Duodenal mucosa (tissue), 2 donors: ENCODE measurements around the gene C22orf31.

Source experiments
- H3K27ac ChIP-seq: one replicate; pipeline ENCODE4 v1.7.0; 2013; ENCODE audit warnings: low read depth, low read length
- H3K27me3 ChIP-seq, 2 donors: one replicate each; pipeline ENCODE4 v1.7.0; 2013; ENCODE audit warnings: low read length in 2 of 2, control low read depth in 1 of 2; ENCODE audit not compliant: insufficient read depth in 2 of 2, control insufficient read depth in 1 of 2
- H3K36me3 ChIP-seq, 2 donors: one replicate each; pipeline ENCODE4 v1.7.0; 2013; ENCODE audit warnings: low read length in 2 of 2, control low read depth in 1 of 2; ENCODE audit not compliant: insufficient read depth in 2 of 2, control insufficient read depth in 1 of 2
- H3K4me1 ChIP-seq, 2 donors: one replicate each; pipeline ENCODE4 v1.7.0; 2013; ENCODE audit warnings: low read length in 2 of 2, control low read depth in 1 of 2; ENCODE audit not compliant: insufficient read depth in 2 of 2, control insufficient read depth in 1 of 2
- H3K4me3 ChIP-seq, 2 donors: one replicate each; pipeline ENCODE4 v1.7.0; 2013; ENCODE audit warnings: low read length in 2 of 2, low read depth in 1 of 2
- H3K9ac ChIP-seq, 2 donors: one replicate each; pipeline ENCODE4 v1.7.0; 2013; ENCODE audit warnings: low read length in 2 of 2, low read depth in 1 of 2
- H3K9me3 ChIP-seq, 2 donors: one replicate each; pipeline ENCODE4 v1.7.0; 2013; ENCODE audit warnings: low read length in 2 of 2, control low read depth in 1 of 2; ENCODE audit not compliant: control insufficient read depth in 1 of 2

C22orf31 gene

DNA sequence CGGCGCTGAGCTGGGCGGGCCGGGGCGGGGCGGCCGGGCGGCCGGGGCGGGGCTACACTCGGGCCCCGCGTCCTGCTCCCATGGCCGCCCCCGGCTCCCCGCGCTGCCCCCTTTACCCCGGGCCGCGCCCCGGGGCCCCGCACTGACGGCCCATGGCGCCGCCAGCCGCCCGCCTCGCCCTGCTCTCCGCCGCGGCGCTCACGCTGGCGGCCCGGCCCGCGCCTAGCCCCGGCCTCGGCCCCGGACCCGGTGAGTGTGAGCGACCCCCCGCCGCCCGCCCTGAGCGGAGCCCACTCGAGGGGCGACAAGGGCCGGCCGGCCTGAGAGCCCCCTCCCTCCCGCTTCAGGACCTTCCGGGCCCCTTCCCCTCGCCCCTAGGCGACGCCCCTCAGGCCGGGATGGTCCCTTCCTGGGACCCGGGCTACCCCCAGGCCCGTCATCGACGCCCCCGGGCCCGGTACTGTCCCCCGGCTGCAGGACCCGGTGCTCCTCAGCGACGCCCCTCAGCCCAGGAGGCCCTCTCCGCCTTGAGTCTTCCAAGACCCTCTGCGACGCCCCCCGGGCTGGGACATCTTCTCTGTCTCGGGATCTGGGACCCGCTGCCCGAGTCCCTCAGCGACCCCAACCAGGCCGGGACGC lies 11.5 kb upstream of the C22orf31 start, which contains the start of gene KREMEN1:
TSS of gene KREMEN1 (plus strand) at position 57 of the 639 bp plus-strand sequence. CDS start at position 153, 96 bp downstream.
- Histone ChIP-seq H3K27me3 (no peaks in the 10 kb centered on the region), H3K4me1 (peaks cover 15 to 46% of the 10 kb centered on the region in 2 donors), H3K9me3 (no peaks in the 10 kb centered on the region), H3K4me3 (peak within 1 kb of the TSS; percentile 79 to 80), H3K9ac (peak within 1 kb of the TSS; percentile 61 to 70), H3K36me3 (no peaks in the 10 kb centered on the region), H3K27ac (peak within 1 kb of the TSS; percentile 50)

GRCh38 chr22:29072193-29072978 lies 10.8 kb upstream of the C22orf31 start:
- no peaks in the 10 kb centered on the region for H3K9me3 ChIP-seq
- H3K36me3 ChIP-seq = no peaks in the 10 kb centered on the region
- no peak overlapping the region for H3K9ac ChIP-seq
- H3K27me3 ChIP-seq = no peaks in the 10 kb centered on the region
- peaks cover 15 to 39% of the 10 kb centered on the region in 2 donors for H3K4me1 ChIP-seq
- H3K27ac ChIP-seq = no peak overlapping the region
- H3K4me3 ChIP-seq = peak overlapping the region; percentile 68 to 80

DNA sequence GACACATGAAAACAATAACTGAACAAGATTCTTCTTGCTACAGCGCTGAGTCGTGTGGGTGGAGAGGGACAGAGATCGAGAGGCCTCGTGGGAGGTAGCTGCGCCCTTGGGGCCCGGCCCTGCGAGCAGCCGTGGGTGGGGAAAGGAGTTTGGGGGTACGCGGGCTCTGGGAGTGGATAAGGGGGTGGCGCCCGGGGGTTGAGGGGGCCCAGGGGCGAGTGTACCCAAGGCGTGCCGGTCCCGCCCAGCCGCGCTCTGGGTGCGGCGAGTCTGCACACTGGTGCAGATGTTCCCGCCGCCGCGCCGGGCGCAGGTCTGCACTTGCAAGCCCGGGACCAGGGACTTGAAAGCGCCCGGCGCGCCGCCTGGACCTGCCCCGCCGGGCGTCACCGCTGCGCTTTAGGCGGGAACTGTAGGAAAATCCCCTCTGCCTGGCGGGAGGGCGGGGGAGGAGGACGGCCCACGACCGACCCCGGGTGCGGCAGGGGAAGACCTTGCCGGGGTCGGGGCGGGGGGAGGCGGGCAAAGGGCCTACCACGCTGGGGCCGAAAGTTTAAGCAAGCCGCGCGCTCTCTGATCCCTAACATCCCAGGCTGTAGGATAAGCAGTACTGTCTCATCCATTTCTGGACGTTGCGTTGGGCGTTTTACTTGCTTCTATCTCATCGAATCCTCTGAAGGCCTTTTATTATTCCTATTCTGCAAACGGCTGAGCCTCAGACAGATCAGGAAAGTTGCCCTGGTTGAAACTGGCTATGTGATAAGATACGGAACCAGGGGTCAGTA lies 9.8 kb upstream of the C22orf31 start:
- Histone ChIP-seq H3K9me3 (no peaks in the 10 kb centered on the region), H3K4me1 (peaks cover 15 to 35% of the 10 kb centered on the region in 2 donors), H3K36me3 (no peaks in the 10 kb centered on the region), H3K27ac (no peak overlapping the region), H3K27me3 (no peaks in the 10 kb centered on the region), H3K9ac (peak overlapping the region in 1 of 2 donors; percentile 39), H3K4me3 (peak overlapping the region; percentile 68 to 80)

- no peaks in the 10 kb centered on the region for H3K27me3 ChIP-seq
These were observed 8.9 kb upstream of the C22orf31 start for GRCh38 chr22:29070490-29070889.

GRCh38 chr22:29069463-29069862 lies 7.8 kb upstream of the C22orf31 start:
- H3K27me3 ChIP-seq = no peaks in the 10 kb centered on the region
- H3K4me3 ChIP-seq = no peak overlapping the region
- H3K36me3 ChIP-seq = no peaks in the 10 kb centered on the region
- no peak overlapping the region for H3K27ac ChIP-seq
- H3K9me3 ChIP-seq = no peaks in the 10 kb centered on the region
- H3K4me1 ChIP-seq = peaks cover 15 to 29% of the 10 kb centered on the region in 2 donors
- H3K9ac ChIP-seq = no peak overlapping the region

More at GRCh38 chr22:29070490-29070889, 8.9 kb upstream of the C22orf31 start:
- no peak overlapping the region for H3K27ac ChIP-seq
- H3K9ac ChIP-seq = no peak overlapping the region
- H3K4me1 ChIP-seq = peaks cover 15 to 35% of the 10 kb centered on the region in 2 donors
- H3K9me3 ChIP-seq = no peaks in the 10 kb centered on the region
- H3K36me3 ChIP-seq = no peaks in the 10 kb centered on the region
- no peak overlapping the region for H3K4me3 ChIP-seq

DNA sequence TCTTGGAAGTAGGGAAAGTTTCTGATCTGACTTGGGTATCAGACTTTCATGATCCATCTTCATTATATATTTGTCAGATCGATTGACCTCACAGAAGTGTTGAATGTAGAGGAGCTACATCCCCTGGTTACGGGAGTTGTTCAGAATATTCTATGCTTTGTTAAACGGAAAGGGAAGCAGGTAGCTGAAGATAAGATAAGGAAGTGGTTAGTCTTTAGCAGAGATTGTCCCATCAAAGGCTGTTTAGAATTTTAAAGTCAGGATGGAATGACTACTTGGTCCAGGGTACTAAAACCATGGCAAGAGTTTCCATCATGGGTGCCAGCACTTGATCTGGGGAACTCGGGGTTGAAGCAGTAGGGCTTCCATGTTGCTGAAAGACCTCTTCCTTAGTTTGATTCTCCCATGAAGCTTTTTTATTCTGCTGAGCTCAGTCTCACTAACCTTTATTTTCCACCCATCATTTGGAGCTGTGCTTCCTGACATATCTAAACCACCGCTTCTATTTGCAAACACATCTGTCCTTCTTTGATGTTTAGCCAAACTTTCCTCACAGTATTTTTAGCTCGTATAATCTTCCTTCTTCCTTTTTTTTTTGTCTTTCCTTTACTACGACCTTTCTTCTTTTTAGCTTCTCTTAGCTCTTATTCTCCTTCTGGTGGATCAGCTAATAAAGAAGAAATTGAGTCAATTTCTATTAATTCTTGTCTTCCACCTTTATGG lies 4.0 kb upstream of the C22orf31 start:
- Histone ChIP-seq H3K27me3 (peaks cover 0 to 3% of the 10 kb centered on the region in 2 donors), H3K36me3 (no peaks in the 10 kb centered on the region), H3K9me3 (no peaks in the 10 kb centered on the region), H3K27ac (no peak overlapping the region), H3K4me3 (no peak overlapping the region), H3K9ac (no peak overlapping the region), H3K4me1 (peaks cover 0 to 4% of the 10 kb centered on the region in 2 donors)

- H3K27me3 ChIP-seq = peaks cover 0 to 3% of the 10 kb centered on the region in 2 donors
- no peaks in the 10 kb centered on the region for H3K4me1 ChIP-seq
- H3K4me3 ChIP-seq = no peak overlapping the region
- H3K36me3 ChIP-seq = no peaks in the 10 kb centered on the region
- no peak overlapping the region for H3K27ac ChIP-seq
- H3K9me3 ChIP-seq = no peaks in the 10 kb centered on the region
- H3K9ac ChIP-seq = no peak overlapping the region
These were observed 723 bp upstream of the C22orf31 start for GRCh38 chr22:29062286-29062821.

DNA sequence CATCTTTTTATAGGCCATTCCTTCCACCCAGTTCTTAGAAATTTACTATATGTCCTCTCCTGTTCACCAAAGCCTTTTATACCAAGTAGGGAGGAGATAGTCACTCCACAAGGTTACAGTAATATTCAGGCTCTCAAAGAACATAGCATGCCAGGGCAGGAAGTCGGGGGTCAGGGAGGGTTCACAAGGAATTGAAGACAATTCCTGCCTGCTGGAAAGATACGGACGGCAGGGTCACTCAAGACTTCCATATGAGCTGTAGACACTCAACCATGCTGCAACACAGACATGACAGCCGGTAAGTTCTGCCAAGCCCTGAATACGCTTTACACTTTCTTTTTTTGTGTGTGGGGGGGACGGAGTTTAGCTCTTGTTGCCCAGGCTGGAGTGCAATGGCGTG lies 700 bp downstream of the C22orf31 start:
- no peaks in the 10 kb centered on the region for H3K36me3 ChIP-seq
- peaks cover 0 to 3% of the 10 kb centered on the region in 2 donors for H3K27me3 ChIP-seq
- H3K27ac ChIP-seq = no peak overlapping the region
- no peaks in the 10 kb centered on the region for H3K9me3 ChIP-seq
- H3K9ac ChIP-seq = no peak overlapping the region
- no peaks in the 10 kb centered on the region for H3K4me1 ChIP-seq
- no peak overlapping the region for H3K4me3 ChIP-seq

- Histone ChIP-seq H3K9ac (no peak overlapping the region), H3K9me3 (no peaks in the 10 kb centered on the region), H3K4me1 (no peaks in the 10 kb centered on the region), H3K4me3 (no peak overlapping the region), H3K27me3 (peaks cover 0 to 3% of the 10 kb centered on the region in 2 donors), H3K27ac (no peak overlapping the region), H3K36me3 (no peaks in the 10 kb centered on the region)
These were observed 1.3 kb downstream of the C22orf31 start for GRCh38 chr22:29060251-29060869.
